IMR-90 (cell line): Measurements from ENCODE around the gene MARVELD2. TPM values are rescaled to one million over a fixed set of nuclear protein-coding genes. Genes with fewer than 3 reads are reported as not detected.

Experiments used
- microRNA-seq, 2 experiments: library from miRNA; stranded (forward) in 1 of 2; unstranded in 1 of 2; fragments of 10-50 nt in 1 of 2; fragments of <30 nt in 1 of 2; gene quantifications in 1 of 2; microRNA quantifications in 1 of 2; one replicate each; pipeline versions ENCODE3 to v1.1.0; 2013 to 2020; ENCODE audit not compliant: insufficient read depth in 1 of 2, insufficient read length in 1 of 2, unreplicated experiment in 1 of 2
- polyA plus RNA-seq, 3 experiments: library from polyadenylated mRNA; depleted of rRNA; stranded (reverse); fragments of >200 nt; gene quantifications; 2 replicates each; pipeline ENCODE4 v1.2.3, GENCODE V29; 2012; ENCODE audit warnings: low replicate concordance in 1 of 3
- small RNA-seq, 5 experiments: library from RNA; depleted of rRNA; stranded (forward); fragments of <200 nt; gene quantifications; one replicate each; pipeline ENCODE3, GENCODE V24; 2012
- total RNA-seq: library from RNA; depleted of rRNA; stranded (reverse); fragments of >200 nt; gene quantifications from 2 replicates; pipeline ENCODE4 v1.2.3, GENCODE V29; 2012; rRNA removed

MARVELD2 gene
- total and polyA plus RNA-seq, 2 of the 4 experiments (the other 2 are of a cell fraction): 0.51 to 0.54 TPM

Small RNA genes lying within 50 kb of the gene (microRNA-seq; reads per million reads assigned to microRNA genes)
- gene RN7SL616P (ENCODE audit: insufficient read depth, insufficient read length) (not detected), gene RPS27P14 (ENCODE audit: insufficient read depth, insufficient read length) (not detected)

Small RNA genes lying within 50 kb of the gene (small RNA-seq; reads per million reads assigned to genes)
- gene RN7SL616P: 0 reads per million in 5 experiments
- 0 reads per million in 5 experiments for gene RPS27P14

Other genes starting within 250 kb of the MARVELD2 start
- 160 and 203 TPM in 2 replicates for gene CCNB1, start 248.0 kb upstream of the MARVELD2 start, total RNA-seq
- gene CCNB1, start 248.0 kb upstream of the MARVELD2 start, polyA plus RNA-seq (2012; rRNA removed): 77.0 and 83.3 TPM in 2 replicates
- 3.8 and 10.8 TPM in 2 replicates for gene CENPH, start 225.5 kb upstream of the MARVELD2 start, total RNA-seq
- 6.6 and 7.8 TPM in 2 replicates for gene CENPH, start 225.5 kb upstream of the MARVELD2 start, polyA plus RNA-seq (2012; rRNA removed)
- 65.6 and 114 TPM in 2 replicates for gene CDK7, start 180.2 kb upstream of the MARVELD2 start, total RNA-seq
- gene CDK7, start 180.2 kb upstream of the MARVELD2 start, polyA plus RNA-seq (2012; rRNA removed): 46.3 and 59.8 TPM in 2 replicates
- gene CCDC125, start 82.3 kb upstream of the MARVELD2 start, total RNA-seq: 0.90 and 1.9 TPM in 2 replicates
- 0.96 and 1.2 TPM in 2 replicates for gene CCDC125, start 82.3 kb upstream of the MARVELD2 start, polyA plus RNA-seq (2012; rRNA removed)
- gene AK6, start 45.6 kb upstream of the MARVELD2 start, total RNA-seq: 14.7 and 38.6 TPM in 2 replicates
- gene AK6, start 45.6 kb upstream of the MARVELD2 start, polyA plus RNA-seq (2012; rRNA removed): 23.1 and 34.4 TPM in 2 replicates
- 104 and 127 TPM in 2 replicates for gene TAF9, start 45.6 kb upstream of the MARVELD2 start, total RNA-seq
- gene TAF9, start 45.6 kb upstream of the MARVELD2 start, polyA plus RNA-seq (2012; rRNA removed): 98.4 and 107 TPM in 2 replicates
- 10.9 and 13.3 TPM in 2 replicates for gene RAD17, start 45.3 kb upstream of the MARVELD2 start, total RNA-seq
- 9.9 and 11.4 TPM in 2 replicates for gene RAD17, start 45.3 kb upstream of the MARVELD2 start, polyA plus RNA-seq (2012; rRNA removed)
- gene OCLN, start 77.7 kb downstream of the MARVELD2 start, total RNA-seq: 0.72 and 0.83 TPM in 2 replicates
- gene OCLN, start 77.7 kb downstream of the MARVELD2 start, polyA plus RNA-seq (2012; rRNA removed): 0.82 and 0.99 TPM in 2 replicates
- 32.8 and 35.8 TPM in 2 replicates for gene GTF2H2C, start 145.1 kb downstream of the MARVELD2 start, total RNA-seq
- gene GTF2H2C, start 145.1 kb downstream of the MARVELD2 start, polyA plus RNA-seq (2012; rRNA removed): 14.7 and 16.9 TPM in 2 replicates